Neuronal stem cell (in vitro differentiated cells): ENCODE results near the gene PHLDA1.

ENCODE experiments used
- DNase-seq: peaks from one replicate; pipeline ENCODE4 v3.0.0-alpha.2; 2013; ENCODE audit warnings: low spot score
- H2AFZ ChIP-seq: one replicate; pipeline ENCODE4 v1.6.1; 2013; ENCODE audit warnings: mild to moderate bottlenecking, low read length, inconsistent platforms
- H2AK5ac ChIP-seq: 2 replicates; pipeline ENCODE4 v1.6.1; 2013; ENCODE audit warnings: low read depth, mild to moderate bottlenecking, inconsistent platforms, low read length, moderate library complexity, mixed read lengths
- H2BK120ac ChIP-seq: 2 replicates; pipeline ENCODE4 v1.6.1; 2013; ENCODE audit warnings: low read depth, mild to moderate bottlenecking, inconsistent platforms, low read length, moderate library complexity, mixed read lengths
- H2BK12ac ChIP-seq: one replicate; pipeline ENCODE4 v1.6.1; 2013; ENCODE audit warnings: low read length, inconsistent platforms
- H2BK15ac ChIP-seq: 2 replicates; pipeline ENCODE4 v1.6.1; 2013; ENCODE audit warnings: mild to moderate bottlenecking, low read length, inconsistent platforms, mixed read lengths
- H2BK5ac ChIP-seq: one replicate; pipeline ENCODE4 v1.6.1; 2013; ENCODE audit warnings: inconsistent platforms, mild to moderate bottlenecking, low read length, moderate library complexity
- H3K14ac ChIP-seq: one replicate; pipeline ENCODE4 v1.6.1; 2013; ENCODE audit warnings: low read length, inconsistent platforms
- H3K18ac ChIP-seq: 2 replicates; pipeline ENCODE4 v1.6.1; 2013; ENCODE audit warnings: low read length, inconsistent platforms
- H3K23ac ChIP-seq: 2 replicates; pipeline ENCODE4 v1.6.1; 2013; ENCODE audit warnings: low read depth, mild to moderate bottlenecking, mixed read lengths, low read length, inconsistent platforms; ENCODE audit not compliant: poor library complexity
- H3K27ac ChIP-seq: replicated peaks from 3 replicates; pipeline ENCODE4 v1.5.1; 2013; ENCODE audit warnings: low read length, inconsistent platforms
- H3K27me3 ChIP-seq, 3 experiments: 2 replicates each; pipeline ENCODE4 v1.6.1; 2013; ENCODE audit warnings: low read length in 3 of 3, mild to moderate bottlenecking in 2 of 3, inconsistent platforms in 1 of 3, low read depth in 1 of 3, mixed read lengths in 1 of 3, moderate library complexity in 1 of 3; ENCODE audit not compliant: control insufficient read depth in 3 of 3, insufficient read depth in 3 of 3
- H3K36me3 ChIP-seq, 2 donors: replicated peaks in 1 of 2; 2 replicates each; pipeline ENCODE4 v1.6.1; 2013; ENCODE audit warnings: low read length in 2 of 2; ENCODE audit not compliant: control insufficient read depth in 2 of 2, insufficient read depth in 2 of 2
- H3K4ac ChIP-seq: 2 replicates; pipeline ENCODE4 v1.6.1; 2013; ENCODE audit warnings: inconsistent platforms, mild to moderate bottlenecking, low read length, moderate library complexity
- H3K4me1 ChIP-seq, 2 donors: 1 replicate in 1 of 2; 2 replicates in 1 of 2; pipeline ENCODE4 v1.6.1; 2013; ENCODE audit warnings: low read length in 2 of 2, low read depth in 1 of 2; ENCODE audit not compliant: control insufficient read depth in 2 of 2, insufficient read depth in 1 of 2
- H3K4me2 ChIP-seq: one replicate; pipeline ENCODE4 v1.6.1; 2013; ENCODE audit warnings: mild to moderate bottlenecking, low read length, inconsistent platforms; ENCODE audit not compliant: insufficient read depth, poor library complexity, severe bottlenecking
- H3K4me3 ChIP-seq, 2 donors: 2 replicates each; pipeline ENCODE4 v1.5.1; 2013; ENCODE audit warnings: low read length in 2 of 2, mild to moderate bottlenecking in 2 of 2, inconsistent platforms in 1 of 2, moderate library complexity in 1 of 2
- H3K79me1 ChIP-seq: one replicate; pipeline ENCODE4 v1.6.1; 2013; ENCODE audit warnings: low read depth, mild to moderate bottlenecking, inconsistent platforms, low read length, moderate library complexity
- H3K9ac ChIP-seq: one replicate; pipeline ENCODE4 v1.6.1; 2013; ENCODE audit warnings: mild to moderate bottlenecking, low read depth, low read length, inconsistent platforms; ENCODE audit not compliant: poor library complexity
- H3K9me3 ChIP-seq, 2 donors: replicated peaks in 1 of 2; 2 replicates each; pipeline versions ENCODE3 to v1.6.1; 2013; ENCODE audit warnings: low read length in 2 of 2, mild to moderate bottlenecking in 2 of 2, inconsistent platforms in 1 of 2, low read depth in 1 of 2, mixed read lengths in 1 of 2, moderate library complexity in 1 of 2; ENCODE audit not compliant: control insufficient read depth in 2 of 2, insufficient read depth in 1 of 2
- H4K8ac ChIP-seq: one replicate; pipeline ENCODE4 v1.6.1; 2013; ENCODE audit warnings: low read depth, mild to moderate bottlenecking, inconsistent platforms, low read length, moderate library complexity
- H4K91ac ChIP-seq: one replicate; pipeline ENCODE4 v1.6.1; 2013; ENCODE audit warnings: low read length, low read depth, mild to moderate bottlenecking, inconsistent platforms; ENCODE audit not compliant: poor library complexity
- WGBS, 2 donors: extraction: QIAGEN DNeasy Blood & Tissue Kit; methylation state at CpG; one replicate each; pipeline ENCODE4 v1.1.7; 2013; ENCODE audit warnings: missing lambda C conversion rate in 2 of 2, mixed read lengths in 1 of 2; ENCODE audit not compliant: insufficient read length in 2 of 2, insufficient replicate concordance in 1 of 2; ENCODE audit errors: extremely low coverage in 2 of 2; 5-methylcytosine and 5-hydroxymethylcytosine counted together

Gene PHLDA1

GRCh38 chr12:76047060-76047459 is 15.5 kb upstream of the PHLDA1 start:
- H3K23ac ChIP-seq: no peak overlapping the region
- no peak overlapping the region for H3K14ac ChIP-seq
- H3K18ac ChIP-seq: no peak overlapping the region
- peaks cover 11 to 99% of the 10 kb centered on the region in 2 donors for H3K36me3 ChIP-seq
- no peaks in the 10 kb centered on the region for H3K9me3 ChIP-seq
- no peak overlapping the region for H2BK120ac ChIP-seq
- no peak overlapping the region for H3K4me2 ChIP-seq
- WGBS, 2 donors: no CpG with 5 or more reads among the region's 2 CpGs
- H2BK12ac ChIP-seq: no peak overlapping the region
- H4K8ac ChIP-seq: no peak overlapping the region
- no peak overlapping the region for H3K4ac ChIP-seq
- H4K91ac ChIP-seq: no peak overlapping the region
- H3K27ac ChIP-seq: no peak overlapping the region
- no peak overlapping the region for H2BK5ac ChIP-seq
- H2AFZ ChIP-seq: no peak overlapping the region
- no peaks in the 10 kb centered on the region for H3K79me1 ChIP-seq
- H3K9ac ChIP-seq: no peak overlapping the region
- no peak overlapping the region for H2AK5ac ChIP-seq
- H2BK15ac ChIP-seq: no peak overlapping the region
- H3K4me1 ChIP-seq: no peaks in the 10 kb centered on the region
- H3K4me3 ChIP-seq: no peak overlapping the region
- DNase-seq: no peak
- H3K27me3 ChIP-seq: no peaks in the 10 kb centered on the region

DNA sequence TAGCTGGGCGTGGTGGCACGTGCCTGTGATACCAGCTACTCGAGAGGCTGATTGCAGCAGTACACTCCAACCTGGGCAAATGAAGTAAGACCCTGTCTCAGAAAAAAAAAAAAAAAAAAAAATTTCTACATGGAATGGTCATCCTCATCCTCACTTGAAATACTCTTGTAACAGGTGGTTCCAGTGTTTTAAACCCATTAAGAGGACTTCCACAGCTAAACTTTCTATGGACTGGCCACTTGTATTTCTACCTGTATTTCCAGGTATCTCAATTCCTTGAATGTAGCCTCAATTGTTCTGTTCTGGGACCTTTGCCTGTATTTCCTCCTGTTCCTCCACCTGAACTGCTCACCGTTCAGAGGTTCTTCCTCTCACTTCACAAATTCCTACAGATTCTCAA is 11.8 kb upstream of the PHLDA1 start:
- Histone ChIP-seq H2BK12ac (no peak overlapping the region), H3K27ac (no peak overlapping the region), H4K8ac (no peak overlapping the region), H3K4me2 (no peak overlapping the region), H4K91ac (no peak overlapping the region), H3K9me3 (no peaks in the 10 kb centered on the region), H3K4me1 (no peaks in the 10 kb centered on the region), H2BK15ac (no peak overlapping the region), H2BK5ac (no peak overlapping the region), H3K27me3 (no peaks in the 10 kb centered on the region), H3K14ac (no peak overlapping the region), H3K23ac (no peak overlapping the region), H3K4ac (no peak overlapping the region), H3K18ac (no peak overlapping the region), H2AK5ac (no peak overlapping the region), H3K36me3 (peaks cover 2 to 62% of the 10 kb centered on the region in 2 donors), H3K79me1 (no peaks in the 10 kb centered on the region), H3K4me3 (no peak overlapping the region), H2BK120ac (no peak overlapping the region), H3K9ac (no peak overlapping the region), H2AFZ (no peak overlapping the region)
- no peak for DNase-seq
- no CpG with 5 or more reads among the region's 4 CpGs for WGBS, 2 donors

DNA sequence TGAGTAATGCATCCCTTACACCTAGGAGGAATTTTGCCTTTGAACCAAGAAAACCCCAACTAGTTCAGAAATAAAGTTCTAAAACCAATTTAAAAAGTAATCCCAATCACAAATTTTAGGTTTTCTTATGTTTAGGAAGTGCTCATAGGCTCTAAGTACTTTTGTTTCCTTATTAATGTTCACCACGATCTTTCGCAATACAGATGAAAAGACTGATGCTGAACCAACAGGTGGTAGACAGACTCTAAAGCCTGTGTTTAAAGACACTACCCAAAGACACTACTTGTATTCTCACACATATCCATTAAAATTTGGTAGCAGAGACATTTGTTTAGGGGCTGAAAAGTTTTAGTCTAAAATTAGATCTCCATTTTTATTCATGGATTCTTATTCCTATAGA is 10.6 kb upstream of the PHLDA1 start:
- H4K8ac ChIP-seq: no peak overlapping the region
- no peak overlapping the region for H2BK120ac ChIP-seq
- no peak for DNase-seq
- H2BK5ac ChIP-seq: no peak overlapping the region
- no peak overlapping the region for H4K91ac ChIP-seq
- H2AFZ ChIP-seq: no peak overlapping the region
- H3K4me1 ChIP-seq: peaks cover 0 to 5% of the 10 kb centered on the region in 2 donors
- no peak overlapping the region for H2AK5ac ChIP-seq
- H3K27me3 ChIP-seq: no peaks in the 10 kb centered on the region
- no peak overlapping the region for H3K14ac ChIP-seq
- no peaks in the 10 kb centered on the region for H3K79me1 ChIP-seq
- H3K4me3 ChIP-seq: no peak overlapping the region
- no peak overlapping the region for H2BK12ac ChIP-seq
- no peak overlapping the region for H3K23ac ChIP-seq
- H3K4ac ChIP-seq: no peak overlapping the region
- no peak overlapping the region for H3K18ac ChIP-seq
- no peak overlapping the region for H3K9ac ChIP-seq
- H3K9me3 ChIP-seq: no peaks in the 10 kb centered on the region
- H3K36me3 ChIP-seq: peaks cover 2 to 49% of the 10 kb centered on the region in 2 donors
- no peak overlapping the region for H3K4me2 ChIP-seq
- H3K27ac ChIP-seq: no peak overlapping the region
- no CpG with 5 or more reads among the region's 2 CpGs for WGBS, 2 donors
- no peak overlapping the region for H2BK15ac ChIP-seq

- no peak overlapping the region for H3K18ac ChIP-seq
- H3K14ac ChIP-seq: no peak overlapping the region
- no peak overlapping the region for H2AK5ac ChIP-seq
- peaks cover 2 to 42% of the 10 kb centered on the region in 2 donors for H3K36me3 ChIP-seq
- H3K4me3 ChIP-seq: no peak overlapping the region
- no peaks in the 10 kb centered on the region for H3K79me1 ChIP-seq
- H2BK120ac ChIP-seq: no peak overlapping the region
- no CpG with 5 or more reads among the region's 2 CpGs for WGBS, 2 donors
- H4K91ac ChIP-seq: no peak overlapping the region
- H3K4me2 ChIP-seq: no peak overlapping the region
- no peak overlapping the region for H2AFZ ChIP-seq
- H2BK12ac ChIP-seq: no peak overlapping the region
- H3K4ac ChIP-seq: no peak overlapping the region
- no peak overlapping the region for H3K27ac ChIP-seq
- H3K9ac ChIP-seq: no peak overlapping the region
- H3K4me1 ChIP-seq: peaks cover 0 to 5% of the 10 kb centered on the region in 2 donors
- no peak overlapping the region for H2BK15ac ChIP-seq
- DNase-seq: no peak
- H2BK5ac ChIP-seq: no peak overlapping the region
- no peak overlapping the region for H3K23ac ChIP-seq
- no peaks in the 10 kb centered on the region for H3K27me3 ChIP-seq
- H3K9me3 ChIP-seq: no peaks in the 10 kb centered on the region
- H4K8ac ChIP-seq: no peak overlapping the region
Observed at GRCh38 chr12:76041406-76041805, 9.8 kb upstream of the PHLDA1 start.
